Keratinocyte (primary cell): ENCODE measurements around the gene IL17C. TPM values are rescaled to one million over a fixed set of nuclear protein-coding genes. Genes with fewer than 3 reads are reported as not detected.

Experiments used
- DNase-seq: peaks from one replicate; pipeline ENCODE4 v3.0.0-alpha.2; 2011; ENCODE audit warnings: low read depth, missing footprints, low spot score
- FAIRE-seq: peaks from 2 replicates; lab custom pipeline; 2011; peaks lifted over from hg19 to GRCh38; lab: Jason Lieb, UNC
- H2AFZ ChIP-seq: 2 replicates; pipeline ENCODE4 v1.6.0; 2012; ENCODE audit warnings: low read length, control low read depth, inconsistent platforms; ENCODE audit not compliant: control insufficient read depth
- H3K27ac ChIP-seq: 2 replicates; pipeline ENCODE4 v1.5.1; 2011; ENCODE audit warnings: low read length; ENCODE audit not compliant: control insufficient read depth, insufficient read depth
- H3K27me3 ChIP-seq: 3 replicates; pipeline ENCODE4 v1.6.0; 2011; ENCODE audit warnings: low read length; ENCODE audit not compliant: control insufficient read depth, insufficient read depth; ENCODE audit errors: extremely low read depth
- H3K36me3 ChIP-seq, 2 experiments: 2 replicates in 1 of 2; 3 replicates in 1 of 2; pipeline ENCODE4 v1.5.1; 2011; ENCODE audit warnings: low read length in 2 of 2, mild to moderate bottlenecking in 1 of 2; ENCODE audit not compliant: control insufficient read depth in 2 of 2, insufficient read depth in 2 of 2; ENCODE audit errors: extremely low read depth in 1 of 2
- H3K4me1 ChIP-seq: 3 replicates; pipeline ENCODE4 v1.5.1; 2011; ENCODE audit warnings: low read length; ENCODE audit not compliant: control insufficient read depth, insufficient read depth; ENCODE audit errors: extremely low read depth
- H3K4me2 ChIP-seq: 3 replicates; pipeline ENCODE4 v1.6.0; 2011; ENCODE audit warnings: low read depth, low read length; ENCODE audit not compliant: control insufficient read depth, insufficient read depth; ENCODE audit errors: extremely low read depth
- H3K4me3 ChIP-seq, 3 experiments: fragments of 200-600 bp in 1 of 3; sonication (generic) in 1 of 3; 2 replicates in 2 of 3; 3 replicates in 1 of 3; pipeline ENCODE4 v1.5.1; 2011 to 2016; ENCODE audit warnings: low read length in 3 of 3, mild to moderate bottlenecking in 3 of 3, control low read depth in 2 of 3, inconsistent platforms in 1 of 3, low read depth in 1 of 3, mixed read lengths in 1 of 3, mixed run types in 1 of 3, moderate library complexity in 1 of 3; ENCODE audit not compliant: control insufficient read depth in 2 of 3, insufficient read depth in 2 of 3; ENCODE audit errors: extremely low read depth in 1 of 3
- H3K79me2 ChIP-seq: 2 replicates; pipeline ENCODE4 v1.6.0; 2012; ENCODE audit warnings: low read length; ENCODE audit not compliant: control insufficient read depth, insufficient read depth
- H3K9ac ChIP-seq: 3 replicates; pipeline ENCODE4 v1.6.0; 2011; ENCODE audit warnings: low read length; ENCODE audit not compliant: control insufficient read depth, insufficient read depth; ENCODE audit errors: extremely low read depth
- H3K9me1 ChIP-seq: 3 replicates; pipeline ENCODE4 v1.6.0; 2011; ENCODE audit warnings: low read length; ENCODE audit not compliant: control insufficient read depth, insufficient read depth; ENCODE audit errors: extremely low read depth
- H3K9me3 ChIP-seq: 2 replicates; pipeline ENCODE4 v1.5.1; 2012; ENCODE audit warnings: low read depth, low read length; ENCODE audit not compliant: control insufficient read depth
- H4K20me1 ChIP-seq: 3 replicates; pipeline ENCODE4 v1.6.0; 2011; ENCODE audit warnings: low read length; ENCODE audit not compliant: control insufficient read depth, insufficient read depth; ENCODE audit errors: extremely low read depth
- EZH2 ChIP-seq: IDR thresholded peaks from one replicate; pipeline ENCODE4 v1.6.1; 2012; ENCODE audit warnings: inconsistent platforms, mild to moderate bottlenecking, low read length, moderate library complexity
- dilution Hi-C: fragments of 300-500 bp; cut with MboI; formaldehyde crosslinking; loops from one replicate; pipeline ENCODE4 v1.7.0; 2020; ENCODE audit warnings: low sequenced_read_pairs; ENCODE audit not compliant: extremely low pct_ligation_motif_present
- polyA plus RNA-seq, 5 experiments: library from polyadenylated mRNA; depleted of rRNA in 3 of 5; stranded (reverse) in 3 of 5; stranded (forward) in 1 of 5; unstranded in 1 of 5; fragments of >200 nt; gene quantifications; 1 replicate in 1 of 5; 2 replicates in 3 of 5; 3 replicates in 1 of 5; pipeline versions ENCODE4 v1.2.1 to v1.2.3, GENCODE V29; 2011 to 2012; ENCODE audit warnings: missing spikeins in 2 of 5, low read depth in 1 of 5, low replicate concordance in 1 of 5
- TF ChIP-seq, protein P1 (sequence below), 3 experiments: IDR thresholded peaks in 1 of 3; conservative IDR thresholded peaks in 1 of 3; optimal IDR thresholded peaks in 1 of 3; 2 replicates in 2 of 3; 3 replicates in 1 of 3; pipeline versions ENCODE3 to v1.5.1; 2011; ENCODE audit warnings: low read length in 3 of 3, mild to moderate bottlenecking in 3 of 3, moderate library complexity in 2 of 3, control low read depth in 1 of 3, inconsistent platforms in 1 of 3; ENCODE audit not compliant: insufficient read depth in 2 of 3; ENCODE audit errors: extremely low read depth in 1 of 3

Gene IL17C
- polyA plus RNA-seq, 1 donor (not counting 4 experiments of a cell fraction or from before 2014, with no cell fraction given) = not detected

DNA sequence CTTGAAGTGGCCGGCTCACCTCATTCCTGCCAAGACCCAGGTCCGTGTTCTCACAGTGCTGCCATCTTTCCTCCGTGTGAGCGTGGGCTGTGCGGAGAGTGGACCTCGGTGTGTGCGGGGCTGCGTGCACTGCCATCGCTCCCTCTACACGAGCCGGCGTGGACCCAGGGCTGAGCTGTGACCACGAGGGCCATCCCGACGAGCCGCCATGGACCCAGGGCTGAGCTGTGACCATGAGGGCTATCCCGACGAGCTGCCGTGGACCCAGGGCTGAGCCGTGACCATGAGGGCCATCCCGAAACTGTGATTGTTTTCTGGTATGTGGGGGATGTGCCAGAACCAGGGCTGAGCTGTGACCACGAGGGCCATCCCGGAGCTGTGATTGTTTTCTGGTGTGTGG lies 33.4 kb downstream of the IL17C start:
- no peak for TF ChIP-seq EZH2
- TF ChIP-seq, protein P1, sequence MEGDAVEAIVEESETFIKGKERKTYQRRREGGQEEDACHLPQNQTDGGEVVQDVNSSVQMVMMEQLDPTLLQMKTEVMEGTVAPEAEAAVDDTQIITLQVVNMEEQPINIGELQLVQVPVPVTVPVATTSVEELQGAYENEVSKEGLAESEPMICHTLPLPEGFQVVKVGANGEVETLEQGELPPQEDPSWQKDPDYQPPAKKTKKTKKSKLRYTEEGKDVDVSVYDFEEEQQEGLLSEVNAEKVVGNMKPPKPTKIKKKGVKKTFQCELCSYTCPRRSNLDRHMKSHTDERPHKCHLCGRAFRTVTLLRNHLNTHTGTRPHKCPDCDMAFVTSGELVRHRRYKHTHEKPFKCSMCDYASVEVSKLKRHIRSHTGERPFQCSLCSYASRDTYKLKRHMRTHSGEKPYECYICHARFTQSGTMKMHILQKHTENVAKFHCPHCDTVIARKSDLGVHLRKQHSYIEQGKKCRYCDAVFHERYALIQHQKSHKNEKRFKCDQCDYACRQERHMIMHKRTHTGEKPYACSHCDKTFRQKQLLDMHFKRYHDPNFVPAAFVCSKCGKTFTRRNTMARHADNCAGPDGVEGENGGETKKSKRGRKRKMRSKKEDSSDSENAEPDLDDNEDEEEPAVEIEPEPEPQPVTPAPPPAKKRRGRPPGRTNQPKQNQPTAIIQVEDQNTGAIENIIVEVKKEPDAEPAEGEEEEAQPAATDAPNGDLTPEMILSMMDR (optimal IDR thresholded peaks at IDR 0.05 in 1 of 3, IDR thresholded peaks at IDR 0.05 in 1 of 3, conservative IDR thresholded peaks at IDR 0.05 in 1 of 3; ENCODE audit: extremely low read depth in 1 of 3, insufficient read depth in 2 of 3, low read length in 3 of 3) = no peak
- Histone ChIP-seq H2AFZ (no peak overlapping the region), H3K4me3 (no peak overlapping the region), H3K9me3 (no peaks in the 10 kb centered on the region), H3K27ac (no peak overlapping the region), H3K27me3 (no peaks in the 10 kb centered on the region), H3K36me3 (peaks cover 0 to 10% of the 10 kb centered on the region in 2 experiments), H3K79me2 (no peaks in the 10 kb centered on the region), H4K20me1 (no peaks in the 10 kb centered on the region), H3K4me2 (no peak overlapping the region), H3K9ac (no peak overlapping the region), H3K4me1 (no peaks in the 10 kb centered on the region), H3K9me1 (no peaks in the 10 kb centered on the region)
- DNase-seq (no peak), FAIRE-seq (no peak)
- dilution Hi-C loops = loop anchor here (25.0 kb wide), 1 partner anchor 90 kb away; no protein-coding TSS in a partner anchor

DNA sequence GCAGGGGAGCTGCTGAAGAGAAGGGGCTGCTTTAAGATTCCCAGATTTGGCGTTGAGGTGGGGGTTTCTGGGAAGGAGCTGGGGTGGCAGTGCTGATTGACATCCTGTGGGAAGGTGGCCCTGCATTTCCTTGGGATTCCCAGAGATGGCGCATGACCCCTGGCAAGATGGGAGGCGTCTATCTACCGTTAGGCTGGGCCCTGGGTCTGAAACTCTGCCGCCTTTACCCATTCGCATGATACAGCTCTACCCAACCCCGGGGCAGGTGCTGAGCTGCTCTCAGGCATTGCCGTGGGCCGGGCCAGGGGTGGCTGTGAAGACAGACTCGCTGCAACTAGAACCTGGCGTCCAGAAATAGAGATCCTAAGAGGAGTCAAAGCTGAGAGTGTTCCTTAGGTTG lies 34.4 kb downstream of the IL17C start:
- TF ChIP-seq, protein P1 (optimal IDR thresholded peaks at IDR 0.05 in 1 of 3, IDR thresholded peaks at IDR 0.05 in 1 of 3, conservative IDR thresholded peaks at IDR 0.05 in 1 of 3; ENCODE audit: extremely low read depth in 1 of 3, insufficient read depth in 2 of 3, low read length in 3 of 3) = peak; percentile 32 to 56 (median 37)
- no peak for TF ChIP-seq EZH2
- dilution Hi-C loops = loop anchor here (25.0 kb wide), 1 partner anchor 90 kb away; no protein-coding TSS in a partner anchor
- no peaks in the 10 kb centered on the region for H3K9me3 ChIP-seq
- FAIRE-seq (no peak), DNase-seq (no peak)
- H3K36me3 ChIP-seq = peaks cover 0 to 8% of the 10 kb centered on the region in 2 experiments
- no peaks in the 10 kb centered on the region for H3K27me3 ChIP-seq
- no peaks in the 10 kb centered on the region for H3K79me2 ChIP-seq
- H4K20me1 ChIP-seq = no peaks in the 10 kb centered on the region
- H3K27ac ChIP-seq = no peak overlapping the region
- H3K9me1 ChIP-seq = no peaks in the 10 kb centered on the region
- H3K4me1 ChIP-seq = no peaks in the 10 kb centered on the region
- no peak overlapping the region for H3K4me3 ChIP-seq
- H3K4me2 ChIP-seq = no peak overlapping the region
- H3K9ac ChIP-seq = no peak overlapping the region
- no peak overlapping the region for H2AFZ ChIP-seq
